NAMALWA (cell line): ENCODE results near the gene ADGRG6.

Experiments
- DNase-seq: peaks from one replicate; pipeline ENCODE4 v3.0.0-alpha.2; 2015; ENCODE audit warnings: low spot score

Gene ADGRG6

DNA sequence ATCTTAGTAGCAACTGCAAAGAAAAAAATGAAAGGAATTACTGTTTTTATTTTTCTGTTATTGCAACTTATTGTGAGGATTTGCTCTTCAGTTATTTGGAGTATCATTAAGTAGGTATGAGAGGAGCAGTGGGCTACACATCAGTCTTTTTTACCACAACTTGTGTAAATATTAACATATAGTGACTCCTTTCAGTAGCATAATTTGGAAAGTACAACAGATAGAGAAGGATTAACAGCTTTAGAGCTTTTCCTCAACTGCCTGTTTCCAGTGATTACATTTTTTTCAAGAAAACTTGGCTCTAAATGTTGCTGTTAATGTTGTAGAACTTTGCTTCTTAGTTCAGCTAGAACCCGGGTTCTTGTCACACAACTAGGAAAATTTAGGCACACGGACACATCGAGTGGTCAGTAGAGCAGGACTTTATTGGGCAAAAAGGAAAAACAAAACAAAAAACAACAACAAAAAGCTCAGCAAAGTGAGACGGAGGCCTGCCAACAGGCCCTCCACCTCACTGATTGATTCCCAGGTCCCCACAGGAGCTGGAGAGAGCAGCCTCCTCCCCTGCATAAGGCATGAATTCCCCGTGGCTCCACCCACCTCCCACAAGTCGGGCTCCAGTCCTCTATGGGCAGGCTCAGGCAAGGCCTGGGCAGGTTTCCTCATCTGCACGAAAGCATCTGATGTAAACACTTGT is 75.1 kb downstream of the ADGRG6 start:
- no peak for DNase-seq

DNA sequence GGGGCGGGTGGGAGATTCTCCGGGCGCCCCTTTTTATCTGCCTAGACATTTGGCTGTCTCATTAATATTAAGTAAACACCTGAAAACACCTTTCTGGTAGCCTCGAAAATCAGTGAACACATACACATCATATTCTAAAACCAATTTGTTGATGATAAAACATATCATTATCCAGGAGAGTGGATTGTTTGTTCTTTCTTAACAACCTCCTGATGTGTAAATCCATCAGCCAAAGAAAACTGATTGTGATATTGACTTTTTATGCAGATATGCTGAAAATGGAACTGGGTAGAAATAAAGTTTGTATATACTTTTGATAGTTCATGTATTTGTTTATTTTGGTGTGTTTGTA is 75.7 kb downstream of the ADGRG6 start:
- no peak for DNase-seq

DNA sequence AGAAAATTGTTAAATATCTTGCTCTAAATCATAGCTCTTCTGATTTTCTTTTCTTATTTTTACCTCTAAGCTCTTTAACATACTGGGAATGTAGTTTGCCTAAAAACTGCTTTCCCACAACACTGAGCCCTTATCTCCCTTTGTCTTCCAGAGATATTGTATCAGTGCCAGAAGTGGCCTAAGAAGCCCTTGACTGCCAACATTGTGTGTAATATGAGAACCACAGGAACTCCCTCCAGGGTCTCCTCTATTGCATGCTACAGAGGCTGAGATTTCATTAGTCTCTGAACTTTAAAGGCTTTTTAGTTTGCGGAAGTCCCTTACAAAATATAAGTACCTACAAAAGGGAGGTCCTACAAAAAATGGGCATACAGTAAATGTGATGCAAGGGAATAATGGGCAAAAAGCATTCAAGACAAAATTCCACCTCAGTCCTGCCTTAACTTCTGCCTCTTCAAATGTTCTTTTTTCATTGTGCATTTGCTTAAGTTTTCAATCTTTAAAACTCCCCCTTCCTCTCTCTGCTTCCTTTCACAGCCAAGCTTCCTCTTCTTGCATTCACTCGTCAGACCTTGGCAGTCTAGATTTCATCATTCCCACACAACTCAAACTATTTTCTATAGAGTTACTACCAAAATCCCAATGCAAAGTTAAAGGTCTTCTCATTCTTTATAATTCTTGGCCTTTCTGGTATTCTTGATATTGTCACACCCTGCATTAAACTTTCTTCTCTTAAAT is 76.5 kb downstream of the ADGRG6 start:
- peak; percentile 32 for DNase-seq

DNA sequence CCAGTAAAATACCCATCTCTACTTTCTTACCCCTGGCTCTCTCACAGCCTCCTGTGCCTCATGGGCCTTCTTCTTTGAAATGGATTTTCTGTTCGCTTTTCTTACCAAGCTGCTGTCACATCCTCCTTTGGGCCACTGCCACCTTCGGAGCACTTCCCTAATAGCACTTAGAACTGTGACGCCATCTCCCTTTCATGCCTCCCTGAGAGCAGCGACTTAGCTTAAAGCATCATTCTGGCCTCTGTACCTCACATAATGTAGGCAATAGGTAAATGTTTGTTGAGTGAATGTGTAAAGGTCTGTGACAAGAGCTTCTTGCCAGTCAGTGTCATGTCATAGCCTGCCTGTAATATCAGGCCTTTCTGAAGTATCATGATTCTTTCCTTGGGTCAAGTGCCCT is 78.8 kb downstream of the ADGRG6 start:
- no peak for DNase-seq

DNA sequence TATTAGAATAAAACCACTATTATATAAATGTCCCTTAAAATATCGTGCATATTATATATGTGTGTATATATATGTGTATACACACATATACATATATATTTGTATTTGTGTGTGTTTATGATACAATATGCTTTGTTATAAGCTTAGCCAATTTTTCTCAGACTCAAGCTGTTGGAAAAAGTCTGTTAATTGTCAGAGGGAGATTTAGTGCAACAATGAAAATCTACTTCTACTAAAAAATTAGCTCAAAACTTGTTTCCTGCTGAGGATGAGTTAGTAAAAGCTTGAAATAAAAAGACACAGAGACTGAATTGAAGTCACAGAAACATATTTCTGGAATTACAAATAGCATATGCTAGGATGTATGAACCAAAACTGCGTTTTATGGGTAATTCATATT is 79.4 kb downstream of the ADGRG6 start:
- DNase-seq, result no peak

DNA sequence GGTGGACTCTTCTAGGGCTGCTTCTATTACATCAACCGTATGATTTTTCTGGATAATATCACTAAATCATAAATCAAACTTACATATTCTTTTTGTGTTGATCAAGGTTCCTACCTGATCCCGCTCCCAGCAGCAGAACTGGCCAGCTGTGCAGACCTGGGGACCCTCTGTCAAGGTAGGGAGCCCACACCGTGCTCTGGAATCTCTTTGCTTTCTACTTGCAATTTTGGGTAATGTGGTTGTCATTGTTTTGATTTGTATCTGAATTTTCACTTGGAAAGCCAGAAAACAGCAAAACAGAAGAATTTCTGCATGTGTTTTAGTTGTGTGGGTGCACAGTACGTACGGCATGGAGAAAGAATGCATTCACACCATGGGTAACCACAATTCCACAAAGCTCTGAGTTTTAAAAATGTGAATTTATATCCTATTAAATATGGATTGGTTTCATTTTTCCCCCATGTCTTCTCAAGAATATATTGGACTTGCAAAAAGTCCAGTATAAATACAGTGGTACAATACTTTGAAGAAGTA is 80.1 kb downstream of the ADGRG6 start:
- DNase-seq, result no peak

DNA sequence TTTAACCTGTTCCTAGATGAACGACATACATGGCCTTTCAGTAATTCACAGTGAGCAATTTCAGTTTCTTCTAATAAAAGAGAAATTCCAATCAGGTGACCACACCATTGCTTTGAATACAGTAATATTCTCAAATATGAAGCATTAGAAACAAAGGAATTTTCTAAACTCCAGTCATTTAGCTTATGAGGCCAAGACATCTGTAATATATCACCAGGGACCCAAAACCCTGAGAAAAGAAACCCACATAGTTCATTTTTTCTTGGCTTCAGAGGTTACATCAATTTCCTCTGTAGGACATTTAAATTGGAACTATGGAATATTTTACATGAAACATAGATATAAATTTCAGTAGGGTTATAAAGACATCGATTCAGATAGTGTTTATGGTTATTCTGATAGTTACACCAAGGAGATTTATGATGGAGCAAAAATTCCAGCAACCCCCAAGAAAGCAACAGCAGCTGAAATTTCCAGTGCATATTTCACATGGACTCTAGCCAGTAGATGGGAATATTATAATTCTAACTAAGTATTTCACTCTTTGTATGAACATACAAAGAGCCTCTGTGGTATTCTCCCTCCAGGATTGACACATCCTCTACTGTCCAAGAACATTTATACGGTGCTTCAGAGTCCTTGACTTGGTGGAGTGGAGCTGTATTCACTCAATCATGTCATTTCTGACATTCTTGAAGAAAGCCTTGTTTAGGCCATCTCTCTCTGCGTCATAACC is 82.9 kb downstream of the ADGRG6 start:
- no peak for DNase-seq

DNA sequence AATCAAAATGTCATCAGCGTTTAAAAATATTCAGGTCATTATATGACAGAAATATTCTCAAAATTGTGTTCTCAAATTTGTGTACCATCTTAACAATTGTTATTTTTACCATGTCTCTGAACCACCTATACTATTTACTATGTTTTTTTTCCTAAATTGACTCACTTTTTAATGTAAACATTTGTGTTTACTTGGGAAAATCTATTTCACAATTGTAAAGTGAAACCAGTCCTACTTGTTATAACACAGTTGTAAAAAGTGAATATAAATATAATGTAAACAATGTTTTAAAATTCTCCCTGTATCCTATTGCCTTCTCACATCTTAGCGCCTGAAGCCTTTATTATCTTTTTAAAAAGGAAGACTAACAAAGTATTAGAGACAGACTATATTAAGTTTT is 83.5 kb downstream of the ADGRG6 start:
- DNase-seq, result no peak

DNA sequence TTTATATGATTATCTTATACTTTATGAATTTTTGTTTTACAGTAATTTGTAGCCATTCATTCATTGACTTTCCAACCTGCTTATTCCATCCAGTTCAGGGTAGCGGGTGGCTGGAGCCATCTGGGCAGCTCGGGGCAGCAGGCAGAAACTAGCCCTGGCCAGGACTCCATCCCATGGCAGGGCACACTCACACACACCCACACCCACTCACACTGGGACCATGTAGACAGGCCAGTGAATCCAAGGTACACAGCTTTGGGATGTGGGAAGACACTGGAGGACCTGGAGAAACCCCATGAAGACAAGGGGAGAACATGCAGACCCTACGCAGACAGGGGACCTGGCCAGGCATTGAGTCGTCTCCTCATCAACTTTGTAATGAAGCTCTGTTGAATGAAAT is 84.8 kb downstream of the ADGRG6 start:
- no peak for DNase-seq

DNA sequence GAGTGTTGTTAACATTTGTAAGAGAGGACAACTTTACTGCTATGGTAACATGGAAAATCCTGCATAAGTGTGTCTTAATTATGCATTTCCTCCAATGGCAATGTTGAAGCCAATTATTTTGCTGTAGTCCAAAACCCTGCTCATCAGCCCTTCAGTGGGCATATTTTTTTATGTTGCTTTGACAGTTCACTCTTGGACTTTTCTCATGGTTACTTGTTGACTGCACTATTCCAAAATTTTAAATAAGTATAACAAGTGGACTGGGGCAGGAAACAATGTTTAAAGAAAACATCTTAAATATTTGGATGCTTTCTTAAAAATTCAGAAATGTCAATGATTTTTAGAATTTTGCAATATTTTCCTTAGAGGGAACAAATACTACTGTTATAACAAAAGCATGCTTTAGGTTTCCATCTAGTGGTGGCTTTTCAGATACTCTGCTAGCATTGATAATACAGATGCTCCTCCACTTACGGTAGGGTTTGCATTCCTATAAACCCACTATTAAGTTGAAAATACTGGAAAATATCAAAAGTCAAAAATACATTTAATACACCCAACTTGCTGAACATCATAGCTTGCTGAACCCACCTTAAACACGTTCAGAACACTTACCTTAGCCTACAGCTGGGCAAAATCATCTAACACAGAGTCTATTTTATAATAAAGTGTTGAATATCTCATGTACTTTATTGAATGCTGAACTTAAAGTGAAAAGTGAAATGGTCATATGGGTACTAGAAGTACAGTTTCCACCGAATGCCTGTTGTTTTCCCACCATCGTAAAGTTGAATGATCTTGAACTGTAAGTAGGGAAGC is 86.4 kb downstream of the ADGRG6 start:
- peak; percentile 61 for DNase-seq

DNA sequence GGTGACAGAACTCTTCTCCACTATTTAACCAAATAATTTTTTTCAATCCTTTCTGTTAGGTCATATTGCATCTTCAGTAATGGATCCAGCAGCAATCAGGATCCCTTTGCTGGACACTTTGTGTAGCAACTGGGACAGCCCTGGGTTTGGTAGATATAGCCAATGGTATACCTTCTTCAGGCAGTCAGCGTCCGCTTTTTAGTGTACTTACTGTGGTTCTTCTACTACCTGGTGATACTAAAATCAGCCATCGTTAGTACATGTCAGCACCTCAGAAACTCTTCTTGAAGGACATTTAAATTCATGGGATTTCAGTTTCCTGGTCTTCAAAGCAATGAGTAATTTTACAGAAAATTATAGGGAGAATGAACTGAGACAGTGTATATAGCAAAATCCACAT is 93.5 kb downstream of the ADGRG6 start:
- no peak for DNase-seq

DNA sequence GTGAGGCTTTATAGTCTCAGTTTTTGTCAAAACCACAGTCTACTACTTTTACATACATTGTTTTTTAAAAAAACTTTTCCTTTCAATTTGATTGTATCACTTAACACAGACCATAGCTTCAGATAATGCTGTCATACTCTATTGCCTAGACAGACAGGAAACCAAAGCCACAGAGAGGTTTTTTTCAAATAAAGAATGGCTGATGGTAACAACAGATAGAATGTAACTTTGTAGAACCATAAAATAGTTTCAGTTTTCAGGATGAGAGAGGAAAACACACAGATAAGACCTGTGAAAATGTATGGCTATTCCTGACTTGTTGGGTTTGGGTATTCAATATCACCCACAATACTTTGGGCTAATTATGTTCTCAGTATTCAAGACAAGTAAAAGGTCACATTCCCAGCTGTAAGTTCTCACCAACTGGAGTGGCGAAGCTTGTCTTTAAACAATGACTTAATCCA is 94.0 kb downstream of the ADGRG6 start:
- DNase-seq, result no peak

DNA sequence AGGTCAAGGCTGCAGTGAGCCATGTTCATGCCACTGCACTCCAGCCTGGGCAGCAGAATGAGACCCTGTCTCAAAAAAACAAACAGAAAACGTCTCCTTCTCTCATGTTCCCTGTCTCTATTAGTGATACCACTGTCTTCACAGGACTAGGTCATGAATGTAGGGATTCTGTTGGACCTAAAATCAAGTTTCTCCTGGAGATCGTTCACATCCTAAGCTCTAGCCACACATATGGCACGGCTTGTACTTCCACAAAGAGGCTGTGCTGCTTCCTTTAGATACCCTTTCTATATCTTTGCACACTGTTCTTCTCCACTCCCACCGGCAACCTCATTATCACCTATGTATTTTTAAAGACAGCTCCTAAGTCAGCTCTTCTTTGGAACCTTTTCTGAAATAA is 96.5 kb downstream of the ADGRG6 start:
- no peak for DNase-seq

DNA sequence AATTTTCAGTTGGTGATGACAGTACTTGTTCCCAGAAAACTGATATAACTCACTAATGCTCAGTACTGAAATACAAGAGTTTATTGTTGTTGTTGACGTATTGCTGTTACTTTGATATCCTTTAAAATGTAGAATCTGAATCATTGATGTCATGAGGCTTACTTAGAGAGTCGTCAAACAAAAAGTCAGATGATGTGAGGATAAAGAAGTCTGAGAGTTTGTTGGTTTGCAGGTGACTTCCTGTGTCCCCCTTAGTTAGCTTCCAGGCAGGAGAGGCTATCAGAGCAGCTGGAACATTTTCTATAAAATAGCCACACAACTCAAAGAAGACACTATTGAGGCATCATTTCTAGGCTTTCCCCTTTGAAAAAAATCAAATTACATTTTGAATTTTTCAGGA is 97.9 kb downstream of the ADGRG6 start:
- DNase-seq, result no peak

DNA sequence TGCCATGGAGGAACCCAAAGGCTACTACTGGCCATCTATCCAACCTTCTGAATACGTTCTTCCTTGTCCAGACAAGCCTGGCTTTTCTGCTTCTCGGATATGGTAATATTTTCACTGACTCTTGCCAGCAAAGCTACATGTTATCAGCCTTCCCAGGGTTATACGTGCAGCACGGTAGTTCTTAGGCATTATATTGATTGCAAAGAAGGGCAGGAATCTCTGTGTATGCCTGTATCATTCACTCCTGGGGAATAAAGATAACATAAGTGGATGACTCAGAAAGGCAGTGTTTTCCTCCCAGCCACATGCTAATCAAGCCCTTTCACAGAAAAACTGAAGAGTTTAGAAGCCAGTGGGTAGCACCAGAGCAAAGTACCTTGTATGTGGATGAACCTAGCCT is 98.7 kb downstream of the ADGRG6 start:
- no peak for DNase-seq

DNA sequence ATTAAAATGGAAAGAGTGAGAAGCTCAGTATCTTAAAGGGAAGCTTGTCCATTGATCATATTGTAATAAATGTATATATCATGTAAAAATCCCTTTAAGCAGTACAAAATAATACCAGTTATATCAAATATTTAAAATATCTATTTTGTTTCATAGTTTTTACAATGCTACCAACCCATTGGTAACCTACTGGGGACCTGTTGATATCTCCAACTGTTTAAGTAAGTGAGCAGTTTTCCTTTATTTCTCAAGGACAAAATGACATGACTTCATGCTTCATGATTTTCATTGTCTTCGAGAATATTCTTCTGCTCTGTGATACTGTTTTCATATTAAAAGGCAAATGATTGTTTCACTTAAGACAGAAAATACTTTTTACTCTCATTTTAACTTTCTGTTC is 100.0 kb downstream of the ADGRG6 start:
- no peak for DNase-seq

DNA sequence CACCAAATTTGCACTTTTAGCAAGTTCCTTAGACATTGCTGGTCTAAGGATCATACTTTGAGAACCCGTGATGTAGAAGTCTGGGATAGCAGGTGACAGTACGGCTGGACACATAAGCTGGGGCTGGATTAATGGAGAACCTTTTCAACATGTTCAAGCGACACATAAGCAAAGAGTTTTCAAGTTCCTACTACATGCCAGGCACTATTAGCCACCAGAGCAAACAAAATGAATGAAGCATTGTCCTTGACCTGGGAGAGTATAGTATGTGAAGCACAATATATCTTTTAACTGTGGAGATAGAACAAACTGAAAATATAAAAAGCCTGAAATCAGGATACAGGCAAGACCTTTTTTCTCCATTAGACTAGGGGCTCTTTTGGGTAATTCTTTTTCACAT is 102.9 kb downstream of the ADGRG6 start:
- no peak for DNase-seq

DNA sequence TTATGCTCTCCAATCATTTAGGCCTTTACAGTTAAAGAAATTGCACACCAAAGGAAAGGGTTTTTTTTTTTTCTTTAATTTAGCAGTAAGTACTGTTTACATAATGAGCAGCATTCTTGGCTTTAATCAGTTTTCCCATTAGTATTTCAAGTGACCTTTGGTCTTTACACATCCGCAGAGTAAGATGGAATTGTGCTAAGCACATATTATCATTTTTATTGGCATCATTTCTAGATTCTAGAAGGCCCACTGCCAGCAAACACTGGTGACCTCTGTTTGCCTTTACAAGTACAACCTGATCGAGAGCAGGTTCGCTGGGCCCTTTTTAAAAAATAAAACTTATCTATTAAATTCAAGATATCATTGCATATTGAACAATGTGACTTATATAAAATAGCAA is 104.3 kb downstream of the ADGRG6 start:
- no peak for DNase-seq

DNA sequence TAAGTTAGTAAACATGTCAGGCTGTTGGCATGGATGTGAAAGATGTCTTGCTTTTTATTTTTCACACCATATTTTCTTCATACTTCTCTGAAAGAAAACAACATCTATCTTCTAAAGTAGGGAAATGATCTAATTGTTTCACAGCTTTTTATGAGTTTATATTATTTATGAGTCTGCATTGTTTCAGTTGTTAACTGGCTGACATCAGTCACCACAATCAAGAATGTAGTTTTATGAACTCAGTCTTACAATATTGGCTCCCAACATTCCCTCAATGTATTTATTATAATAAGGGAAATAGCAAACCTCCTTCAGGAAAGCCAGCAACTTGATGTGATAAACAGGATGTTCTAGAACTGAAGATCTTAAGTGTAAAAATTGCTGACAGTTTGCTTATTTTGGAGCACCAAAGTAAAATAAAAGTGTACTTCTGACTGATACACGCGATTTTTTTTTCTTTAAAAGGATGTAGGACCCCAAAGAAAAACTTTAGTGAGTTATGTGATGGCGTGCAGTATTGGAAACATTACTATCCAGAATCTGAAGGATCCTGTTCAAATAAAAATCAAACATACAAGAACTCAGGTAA is 106.0 kb downstream of the ADGRG6 start:
- DNase-seq, result no peak

DNA sequence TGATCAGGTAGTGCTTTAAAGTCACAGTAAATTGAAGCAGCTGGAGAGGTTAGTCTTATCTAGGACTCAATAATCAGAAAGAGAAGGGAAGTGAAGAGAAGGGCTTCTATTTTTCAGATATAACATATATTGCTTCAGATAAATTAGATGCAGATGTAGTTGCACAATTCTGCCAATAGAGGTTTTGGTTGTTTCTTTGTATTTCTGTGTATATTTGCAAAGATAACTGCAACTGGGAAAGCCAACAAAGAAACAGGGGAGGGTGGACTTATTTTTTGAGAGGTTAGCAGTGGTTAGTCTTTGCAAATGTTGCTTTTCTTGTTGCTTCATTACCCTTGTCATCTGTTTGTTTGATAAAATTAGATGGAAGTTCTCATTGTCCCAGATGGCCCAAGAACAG is 106.6 kb downstream of the ADGRG6 start:
- peak; percentile 24 for DNase-seq

DNA sequence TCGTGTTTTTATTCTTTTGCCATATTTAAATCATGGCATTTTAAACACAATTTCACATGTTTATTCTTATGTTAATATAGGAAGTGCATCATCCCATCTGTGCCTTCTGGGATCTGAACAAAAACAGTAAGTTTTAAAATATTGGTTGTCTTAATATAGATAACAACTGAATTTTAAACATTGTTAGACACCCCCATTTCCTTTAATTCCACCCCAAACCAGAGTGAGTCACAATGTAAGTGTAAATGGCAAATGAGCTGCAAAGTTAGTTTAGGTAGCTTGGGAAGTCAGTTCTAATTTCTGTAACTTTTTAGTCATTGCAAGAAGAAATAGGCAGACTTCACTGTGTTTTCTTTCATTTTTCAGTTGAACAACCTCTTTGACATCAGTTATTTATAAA is 108.0 kb downstream of the ADGRG6 start:
- no peak for DNase-seq

DNA sequence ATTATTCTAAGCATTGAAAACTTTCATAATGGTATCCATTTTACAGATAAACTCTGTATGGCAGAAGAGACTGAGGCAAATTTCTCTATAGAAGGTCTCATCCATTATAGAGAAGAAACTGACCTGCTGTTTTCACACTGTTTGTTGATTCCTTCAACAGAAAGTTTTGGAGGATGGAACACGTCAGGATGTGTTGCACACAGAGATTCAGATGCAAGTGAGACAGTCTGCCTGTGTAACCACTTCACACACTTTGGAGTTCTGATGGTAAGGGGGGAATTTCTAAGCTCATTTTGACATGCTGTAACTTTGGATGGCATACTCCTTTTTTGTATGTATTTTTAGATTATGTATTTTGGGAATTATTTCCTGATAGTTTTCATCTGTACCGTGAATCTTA is 109.3 kb downstream of the ADGRG6 start:
- DNase-seq, result no peak
